Left forelimb (tissue), 1 donor: ENCODE data around the gene C15orf61.

Experiments
- DNase-seq: peaks from one replicate; pipeline ENCODE4 v3.0.0-alpha.2; 2018; ENCODE audit warnings: low spot score

Gene C15orf61

DNA sequence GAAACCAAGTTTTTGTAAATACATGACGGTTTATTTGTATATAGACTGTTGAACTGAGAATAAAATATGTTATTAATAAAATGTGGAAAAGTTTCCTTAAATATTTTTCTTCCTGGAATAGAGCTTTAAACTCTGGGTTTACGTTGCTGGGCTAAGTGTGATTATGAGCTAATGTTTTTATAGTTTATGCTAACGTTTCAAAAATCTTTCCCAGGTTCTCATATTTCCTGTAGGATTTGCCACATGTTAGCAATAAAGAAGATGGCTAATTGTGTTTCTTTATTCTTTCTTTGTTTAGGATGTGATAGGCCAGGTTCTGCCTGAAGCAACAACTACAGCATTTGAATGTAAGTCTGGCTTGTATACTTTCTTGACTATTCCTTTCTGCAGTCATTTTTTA lies 28.8 kb downstream of the C15orf61 start:
- DNase-seq = no peak

DNA sequence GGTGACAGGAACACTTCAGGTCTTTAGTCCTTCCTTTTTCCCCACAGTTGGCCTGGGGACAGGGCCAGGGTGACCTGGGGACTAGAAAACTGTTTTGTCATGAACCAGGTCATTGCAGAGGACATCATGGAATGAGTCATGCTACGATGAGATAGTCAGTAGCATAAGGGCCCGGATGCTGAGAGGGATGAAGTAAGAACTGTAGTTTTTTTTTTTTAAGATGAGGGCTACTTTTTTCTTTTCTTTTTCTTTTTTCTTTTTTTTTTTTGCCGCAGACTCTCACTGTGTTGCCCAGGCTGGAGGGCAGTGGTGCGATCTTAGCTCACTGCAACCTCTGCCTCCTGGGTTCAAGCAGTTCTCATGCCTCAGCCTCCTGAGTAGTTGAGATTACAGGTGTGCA lies 29.6 kb downstream of the C15orf61 start:
- DNase-seq = no peak

DNA sequence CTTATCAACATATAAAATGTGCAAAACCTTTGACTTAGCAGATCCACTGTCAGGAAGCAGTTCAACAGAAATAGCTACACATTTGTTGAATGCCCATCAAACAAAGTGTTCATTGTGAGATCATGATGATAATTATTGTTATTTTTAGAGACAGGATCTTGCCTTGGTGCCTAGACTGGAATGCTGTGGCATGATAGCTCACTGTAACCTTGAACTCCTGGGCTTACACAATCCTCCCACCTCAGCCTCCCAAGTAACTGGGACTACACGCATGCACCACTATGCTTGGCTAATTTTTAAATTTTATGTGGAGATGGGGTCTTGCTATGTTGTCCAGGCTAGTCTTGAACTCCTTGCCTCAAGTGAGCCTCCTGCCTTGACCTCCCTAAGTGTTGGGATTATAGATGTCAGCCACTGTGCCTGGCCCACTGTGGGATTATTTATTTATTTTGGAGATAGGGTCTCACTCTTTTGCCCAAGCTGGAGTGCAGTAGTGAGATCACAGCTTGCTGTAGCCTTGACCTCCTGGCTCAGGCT lies 30.3 kb downstream of the C15orf61 start:
- no peak for DNase-seq

DNA sequence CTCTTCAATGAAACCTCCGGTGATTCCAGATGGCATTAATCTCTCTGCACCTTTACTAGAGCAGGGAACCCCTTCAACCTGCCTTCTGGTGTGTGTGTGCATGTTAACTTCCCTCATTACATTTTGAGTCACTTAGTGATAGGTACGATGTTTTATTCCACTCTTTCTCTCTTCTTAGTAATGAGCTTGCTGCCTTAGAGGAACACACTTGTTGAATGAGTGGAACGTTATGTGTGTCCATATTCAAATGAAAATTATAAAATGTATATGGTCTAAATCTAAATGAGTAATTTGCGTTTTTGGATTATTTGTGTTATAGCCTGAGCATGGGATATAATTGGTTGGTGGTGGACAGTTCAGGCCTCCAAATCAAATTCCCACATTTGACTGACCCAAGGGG lies 33.6 kb downstream of the C15orf61 start:
- no peak for DNase-seq

DNA sequence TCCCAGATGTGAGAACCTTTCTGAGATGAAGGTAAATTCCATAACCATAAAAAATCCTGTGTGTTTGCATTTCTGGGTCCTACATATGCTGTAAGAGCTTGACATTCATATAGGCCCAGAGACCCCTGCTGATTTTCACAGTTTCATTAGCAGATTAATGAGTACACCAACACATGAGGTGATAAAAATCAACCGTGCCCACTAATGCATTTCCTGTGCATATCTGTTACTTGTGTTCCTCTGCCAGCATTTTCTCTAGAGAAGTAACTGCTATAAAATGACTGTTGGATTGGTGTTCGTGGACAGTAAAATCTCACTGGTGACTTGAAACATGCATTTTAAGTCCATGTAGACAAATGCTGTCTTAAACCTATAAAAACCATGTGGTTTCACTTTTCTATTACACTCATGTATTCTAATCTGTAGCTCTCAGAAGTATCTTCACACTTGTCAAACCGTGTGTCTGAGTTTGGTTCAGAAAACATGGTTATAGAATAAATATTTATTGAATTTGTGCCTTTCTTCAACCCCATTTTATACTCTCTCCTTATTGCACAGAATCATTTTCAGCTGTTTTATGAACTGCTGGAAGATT lies 36.1 kb downstream of the C15orf61 start:
- no peak for DNase-seq

DNA sequence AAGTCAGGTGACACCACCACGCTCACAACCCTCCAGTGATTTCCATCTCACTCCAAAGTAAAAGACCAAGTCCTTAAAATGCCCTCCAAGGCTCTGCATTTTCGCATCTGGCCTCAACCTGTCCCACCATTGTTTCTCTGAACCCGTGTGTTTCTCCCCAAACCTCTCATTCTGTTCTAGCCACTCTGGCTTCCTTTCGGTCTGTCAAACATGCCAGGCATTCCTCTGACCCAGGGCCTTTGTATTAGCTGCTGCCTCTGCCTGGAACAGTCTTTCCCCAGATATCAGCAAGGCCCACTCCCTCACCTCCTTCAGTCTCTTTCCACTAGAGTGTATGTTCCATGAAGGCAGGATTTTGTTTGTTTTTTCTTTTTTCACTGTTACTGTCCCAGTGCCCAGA lies 37.6 kb downstream of the C15orf61 start:
- no peak for DNase-seq

DNA sequence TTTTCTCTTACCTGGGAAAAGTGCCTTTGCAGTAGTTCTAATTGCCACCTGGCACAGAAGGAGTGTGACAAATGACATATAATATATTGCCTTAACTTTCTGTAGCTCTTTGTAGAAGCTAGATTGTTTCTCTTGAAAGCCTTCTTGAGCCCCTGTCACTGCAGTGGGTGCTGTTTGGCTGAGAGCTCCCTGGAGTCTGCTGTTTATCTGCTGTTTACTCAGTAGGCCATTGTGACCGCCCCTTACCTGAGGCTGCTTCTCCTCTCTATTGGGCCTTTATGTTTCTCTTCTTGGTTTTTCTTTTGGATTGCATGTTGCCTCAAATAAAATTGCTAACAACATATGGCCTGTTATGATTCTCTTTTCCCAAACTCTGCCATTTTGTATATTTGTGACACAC lies 38.2 kb downstream of the C15orf61 start:
- no peak for DNase-seq

DNA sequence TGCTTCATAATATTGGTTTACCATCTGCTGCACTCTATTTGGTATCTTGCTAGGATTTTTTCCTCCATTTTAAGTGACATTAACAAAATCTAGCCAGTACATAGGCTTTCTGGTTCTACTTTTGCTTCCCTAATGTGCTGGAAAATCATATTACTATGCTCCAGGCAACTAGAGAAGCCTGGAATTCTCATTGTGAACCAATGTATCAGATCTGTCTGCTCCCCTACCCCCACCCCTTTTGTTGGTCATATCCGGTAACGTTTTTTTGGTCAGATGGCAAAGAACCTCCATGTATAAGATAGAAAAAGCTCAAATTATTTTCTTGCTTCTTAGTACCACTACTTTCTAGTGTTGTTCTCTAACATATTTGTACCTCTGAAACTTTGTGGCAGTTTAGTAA lies 38.6 kb downstream of the C15orf61 start:
- DNase-seq = no peak

DNA sequence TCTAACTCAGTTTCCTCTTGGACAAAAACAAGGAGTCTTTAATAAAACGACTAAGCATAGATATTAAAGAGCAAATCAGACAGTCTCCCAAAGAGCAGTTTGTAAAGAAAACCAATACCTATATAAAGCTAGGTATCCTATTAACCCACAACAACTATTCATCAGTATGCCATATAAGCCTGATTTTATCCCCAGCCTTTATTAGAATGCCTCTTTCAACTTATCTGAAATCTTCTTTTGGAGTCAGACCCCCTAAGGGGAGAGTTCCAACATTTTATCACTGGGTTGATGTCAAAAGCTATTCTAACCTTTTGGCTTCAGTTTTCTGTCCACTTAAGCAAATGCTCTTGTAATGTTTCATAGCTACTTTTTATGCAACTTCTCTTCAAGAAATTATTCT lies 39.4 kb downstream of the C15orf61 start:
- DNase-seq = no peak

DNA sequence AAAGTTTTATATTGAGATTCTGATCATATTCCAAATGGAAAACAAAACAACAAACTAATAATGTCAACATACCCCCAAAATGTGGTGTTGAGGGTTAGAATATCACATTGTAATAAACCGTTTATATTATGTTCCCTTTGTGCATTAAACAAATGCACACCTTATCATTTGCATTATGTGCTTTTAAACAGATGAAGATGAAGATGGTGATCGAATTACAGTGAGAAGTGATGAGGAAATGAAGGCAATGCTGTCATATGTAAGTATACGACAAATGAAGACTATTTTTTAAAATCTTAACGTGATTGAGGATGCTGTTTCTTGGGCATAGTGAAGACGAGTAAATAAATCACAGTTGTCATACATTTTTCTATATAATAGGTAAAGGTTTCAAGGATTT lies 42.2 kb downstream of the C15orf61 start:
- DNase-seq = no peak

DNA sequence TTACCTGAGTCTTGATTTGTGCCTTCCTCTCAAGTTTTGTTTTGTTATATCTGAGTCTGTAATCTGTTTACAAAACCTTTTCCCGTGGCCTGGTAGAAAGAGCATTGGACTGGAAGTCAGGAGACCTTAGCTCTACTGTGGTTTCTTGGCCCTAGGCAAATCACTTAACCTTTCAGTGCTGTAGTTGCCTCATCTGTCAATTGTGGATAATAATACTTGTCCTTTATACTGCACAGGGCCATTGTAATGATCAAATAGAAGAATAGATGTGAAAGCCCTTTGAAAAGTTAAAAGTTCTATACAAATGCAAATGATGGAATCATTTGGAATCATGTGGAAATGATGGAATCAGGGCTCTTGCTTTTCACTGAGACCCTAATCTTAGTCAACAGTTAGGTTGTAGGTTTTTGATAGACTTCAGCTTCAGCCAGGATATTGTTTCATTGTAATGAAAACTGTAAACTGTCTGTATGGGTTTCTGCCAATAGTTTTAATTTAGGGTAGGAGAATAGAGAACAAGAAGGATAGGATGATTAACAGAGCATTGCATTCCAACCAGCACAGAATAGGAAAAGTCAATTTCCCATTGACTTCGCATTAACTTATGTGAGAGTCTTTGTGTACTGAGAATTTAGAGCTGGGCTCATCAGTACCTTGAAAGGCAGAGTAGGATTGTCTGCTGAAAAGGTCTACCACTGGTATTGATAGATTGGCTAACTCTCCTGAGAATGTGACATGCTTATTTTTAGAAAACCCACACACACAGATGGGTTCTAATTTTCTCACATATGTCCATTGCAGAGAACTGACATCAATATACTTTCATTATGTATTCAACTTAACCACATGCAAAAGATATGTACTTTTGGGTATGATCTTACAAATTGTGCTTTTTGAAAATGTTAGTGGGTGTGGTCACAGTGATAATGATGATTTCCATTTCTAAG lies 43.4 kb downstream of the C15orf61 start:
- DNase-seq = no peak

DNA sequence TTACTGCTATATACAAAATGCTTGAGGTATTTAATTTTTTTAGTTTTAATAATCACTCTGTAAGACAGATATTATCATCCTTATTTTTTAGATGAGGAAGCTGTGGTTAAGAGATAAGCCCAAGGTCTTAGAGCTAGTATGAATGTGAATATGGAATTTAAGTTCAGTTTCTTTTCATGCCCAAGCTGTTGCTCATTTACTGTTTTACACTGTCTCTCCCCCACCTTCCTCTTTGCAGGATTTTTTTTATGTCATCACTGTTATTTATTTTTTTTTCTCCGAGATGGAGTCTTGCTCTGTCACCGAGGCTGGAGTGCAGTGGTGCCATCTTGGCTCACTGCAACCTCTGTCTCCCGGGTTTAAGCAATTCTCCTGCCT lies 44.0 kb downstream of the C15orf61 start:
- no peak for DNase-seq

DNA sequence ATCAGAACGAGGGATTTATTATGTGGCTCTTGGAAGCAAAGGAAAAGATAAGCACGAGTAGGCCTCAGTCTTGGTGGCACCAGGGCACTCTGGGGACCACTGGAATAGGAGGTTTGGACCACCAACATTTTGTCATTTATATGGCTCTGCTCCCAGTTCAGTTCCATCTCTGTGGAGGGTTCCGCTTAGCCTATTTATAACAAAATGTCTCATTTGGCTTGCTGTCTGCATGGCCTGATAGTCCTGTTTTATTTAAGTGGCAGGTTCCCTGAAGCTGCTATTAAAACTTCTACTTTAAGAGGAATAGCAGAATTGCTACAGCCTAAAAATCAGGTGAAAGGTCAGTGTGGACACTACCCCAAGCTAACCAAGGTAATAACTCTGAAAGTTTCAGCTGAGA lies 48.7 kb downstream of the C15orf61 start:
- DNase-seq = no peak

DNA sequence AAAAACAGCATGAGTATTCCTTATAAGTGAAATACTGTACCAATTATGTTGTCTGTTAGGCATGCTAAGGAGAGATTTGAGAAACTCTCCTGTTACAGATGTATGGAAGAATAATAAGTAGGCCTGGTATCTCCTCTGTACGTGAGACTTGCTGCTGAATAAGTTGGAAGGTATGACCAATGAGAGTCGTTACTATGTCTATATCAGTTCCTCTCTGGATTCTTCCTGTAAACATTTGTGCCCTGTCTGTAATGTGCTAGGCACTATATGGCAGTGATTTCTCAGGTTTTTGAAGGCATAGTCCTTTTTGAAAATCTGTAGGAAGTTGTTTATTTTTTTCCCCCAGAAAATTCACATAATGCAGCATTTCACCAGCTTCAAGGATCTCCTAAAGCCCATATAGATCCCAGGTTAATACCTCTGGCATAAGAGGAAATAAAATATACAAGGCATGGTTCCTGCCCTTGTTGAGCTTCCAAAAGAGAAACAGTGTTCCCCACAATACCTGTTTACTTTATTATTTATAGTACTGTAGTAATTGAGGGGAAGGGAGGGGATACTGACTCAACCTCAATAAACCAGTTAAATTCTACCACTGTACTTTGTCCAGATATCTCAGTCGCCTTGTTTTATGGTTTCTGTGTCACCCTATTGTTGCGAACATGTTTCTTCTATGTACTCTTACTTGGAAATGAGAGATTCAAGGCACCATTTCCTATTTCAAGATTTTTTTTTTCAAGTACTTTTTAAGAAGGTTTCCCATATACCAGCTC lies 50.1 kb downstream of the C15orf61 start:
- DNase-seq = no peak

DNA sequence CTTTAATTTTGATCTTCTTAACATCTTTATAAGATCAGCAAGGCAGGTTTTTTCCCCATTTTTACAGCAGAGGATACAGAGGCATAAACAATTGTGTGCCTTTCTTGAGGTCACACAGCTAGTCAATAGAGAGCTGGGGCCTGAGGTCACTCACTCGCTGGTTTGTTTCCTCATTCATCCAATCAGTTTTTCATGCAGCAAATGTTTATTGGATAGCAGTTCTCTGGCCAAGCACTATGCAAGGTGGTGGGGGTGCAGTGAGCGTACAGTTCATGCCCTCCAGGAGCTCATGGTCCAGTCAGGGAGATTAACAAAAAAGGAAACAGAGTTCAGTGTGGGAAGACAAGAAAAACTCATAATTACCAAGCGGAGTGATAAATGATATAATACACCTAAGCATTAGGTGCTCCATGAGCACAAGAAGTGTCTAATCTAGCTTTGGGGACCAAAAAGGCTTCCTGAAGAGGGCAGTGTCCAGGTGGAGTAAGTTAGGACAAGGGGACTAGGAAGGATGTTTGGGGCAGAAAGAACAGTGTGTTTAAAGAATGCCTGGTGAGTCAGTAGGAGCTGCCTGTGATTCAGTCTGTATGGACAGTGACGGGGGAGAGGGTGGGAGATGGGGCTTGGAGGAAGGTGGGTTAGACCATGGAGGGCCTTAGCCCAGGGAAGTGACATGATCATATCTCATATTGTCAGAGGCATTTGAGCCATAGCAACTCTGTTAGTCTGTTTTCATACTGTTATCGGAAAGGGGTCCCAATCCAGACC lies 50.9 kb downstream of the C15orf61 start:
- DNase-seq = no peak

DNA sequence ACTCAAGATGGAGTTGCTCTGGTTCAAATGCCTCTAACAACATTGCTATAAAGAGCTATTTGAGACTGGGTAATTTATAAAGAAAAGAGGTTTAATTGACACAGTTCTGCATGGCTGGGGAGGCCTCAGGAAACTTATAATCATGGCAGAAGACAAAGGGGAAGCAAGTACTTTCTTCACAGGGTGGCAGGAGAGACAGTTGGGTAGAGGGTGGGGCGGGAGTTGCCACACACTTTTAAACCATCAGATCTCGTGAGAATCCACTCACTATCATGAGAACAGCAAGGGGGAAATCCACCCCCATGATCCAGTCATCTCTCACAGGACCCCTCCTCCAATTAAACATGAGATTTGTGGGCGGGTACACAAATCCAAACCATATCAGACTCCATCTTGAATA lies 52.3 kb downstream of the C15orf61 start:
- DNase-seq = no peak

DNA sequence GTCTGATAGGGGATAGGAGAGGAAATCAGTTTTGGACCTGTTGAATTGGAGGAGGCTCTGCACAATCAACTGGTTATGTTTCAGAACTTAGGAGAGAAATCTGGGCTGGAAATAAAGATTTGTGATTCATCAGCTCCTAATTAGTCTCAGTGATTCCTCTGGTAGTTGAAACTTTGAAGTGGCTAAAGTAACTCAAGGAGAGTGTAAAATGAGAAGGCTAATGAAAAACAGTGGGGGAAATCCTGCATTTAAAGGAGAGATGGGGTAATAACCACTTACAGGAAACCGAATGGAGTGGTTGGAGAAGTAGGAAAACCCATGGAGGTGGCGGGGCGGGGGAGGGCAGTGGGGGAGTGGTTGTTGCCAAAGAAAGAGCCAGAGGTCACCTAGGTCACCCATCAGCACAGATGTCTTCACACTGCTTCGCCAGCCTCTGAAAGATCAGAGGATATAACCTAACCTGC lies 54.1 kb downstream of the C15orf61 start:
- DNase-seq = no peak

DNA sequence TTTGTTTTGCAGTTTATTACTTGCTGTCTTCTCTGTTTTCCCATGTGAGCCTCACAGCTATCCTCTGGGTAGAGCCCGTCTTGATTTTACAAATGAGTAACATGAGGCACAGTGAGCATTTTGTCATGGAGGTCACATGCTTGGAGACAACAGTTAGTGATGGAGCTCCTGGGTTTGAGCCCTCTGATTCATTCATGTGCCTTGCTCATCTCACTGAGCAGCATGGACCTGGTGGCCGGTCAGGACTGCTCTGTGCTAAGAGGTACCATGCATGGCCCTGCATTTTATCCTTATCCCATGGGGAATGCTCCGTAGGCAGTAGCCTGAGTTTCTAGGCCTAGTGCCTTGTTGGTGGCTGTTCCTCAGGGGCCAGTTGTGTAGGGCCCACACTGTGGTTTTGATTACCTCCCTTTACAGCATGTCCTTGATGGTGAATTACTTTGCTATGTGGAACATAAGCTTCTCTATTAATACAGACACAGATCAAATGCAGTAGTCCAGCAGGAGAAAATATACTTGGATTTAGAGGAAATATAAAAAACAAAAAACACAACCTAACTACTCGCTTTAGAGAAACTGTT lies 57.2 kb downstream of the C15orf61 start:
- DNase-seq = no peak

DNA sequence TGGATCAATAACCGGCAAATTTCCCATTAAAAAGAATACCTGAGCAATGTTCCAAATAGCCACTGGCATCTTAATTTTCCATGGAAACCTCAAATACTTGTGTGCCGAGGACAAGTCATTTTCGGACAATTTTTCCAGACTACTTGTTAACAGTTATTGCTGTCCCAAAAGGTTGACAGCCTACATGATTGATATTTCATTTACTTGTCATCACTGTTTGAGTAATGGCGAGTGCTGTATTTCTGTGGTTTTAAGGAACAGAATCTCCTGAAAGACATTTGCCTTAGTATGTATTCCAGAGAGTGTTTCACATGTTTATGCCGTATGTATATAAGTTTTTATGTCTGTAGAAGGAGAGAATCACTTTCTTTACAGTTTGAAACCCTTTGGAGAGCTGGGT lies 58.2 kb downstream of the C15orf61 start:
- DNase-seq = no peak
